Peyer's patch (tissue), 4 donors: Measurements from ENCODE around the gene SMIM1.

Experiments
- CTCF ChIP-seq, 6 experiments: fragments of 450-650 bp in 4 of 6; fragments of 200-600 bp in 2 of 6; sonication (generic) in 1 of 6; IDR thresholded peaks; one replicate each; pipeline ENCODE4 v1.5.1; 2017 to 2019; ENCODE audit warnings: antibody characterized with exemption in 6 of 6, mild to moderate bottlenecking in 3 of 6, moderate library complexity in 1 of 6
- POLR2A ChIP-seq, 2 donors: fragments of 450-650 bp; IDR thresholded peaks; one replicate each; pipeline ENCODE4 v1.5.1; 2017; ENCODE audit warnings: antibody characterized with exemption in 2 of 2, mild to moderate bottlenecking in 2 of 2, moderate library complexity in 2 of 2

GRCh38 chr1:3774946-3775489, 2.5 kb downstream of the SMIM1 start:
- TF ChIP-seq POLR2A (IDR thresholded peaks at IDR 0.05) (no peak), CTCF (IDR thresholded peaks at IDR 0.05) (no peak)
